OCI-LY1 (cell line): ENCODE results near the gene HPCAL1.

Experiments
- H2AFZ ChIP-seq: fragments of 200-600 bp; sonication (generic), shearing (Covaris generic); 2 replicates; pipeline ENCODE4 v1.6.0; 2014; ENCODE audit warnings: antibody characterized with exemption, mild to moderate bottlenecking, low read length
- H3F3A ChIP-seq: fragments of 200-600 bp; sonication (generic), shearing (Covaris generic); 2 replicates; pipeline ENCODE4 v1.6.0; 2014; ENCODE audit warnings: mild to moderate bottlenecking, antibody characterized with exemption, low read length, moderate library complexity; ENCODE audit not compliant: insufficient read depth
- H3K27ac ChIP-seq: fragments of 200-600 bp; sonication (generic); 2 replicates; pipeline ENCODE4 v1.5.1; 2014; ENCODE audit warnings: low read length, mixed run types, mild to moderate bottlenecking, low read depth; ENCODE audit not compliant: poor library complexity, severe bottlenecking
- H3K27me3 ChIP-seq: fragments of 200-600 bp; sonication (generic); 2 replicates; pipeline ENCODE4 v1.6.0; 2014; ENCODE audit warnings: antibody characterized with exemption, mild to moderate bottlenecking, low read length, moderate library complexity; ENCODE audit not compliant: insufficient read depth
- H3K36me3 ChIP-seq: fragments of 200-600 bp; sonication (generic); 2 replicates; pipeline ENCODE4 v1.6.1; 2014; ENCODE audit warnings: mild to moderate bottlenecking, antibody characterized with exemption, low read length, moderate library complexity, mixed read lengths; ENCODE audit not compliant: insufficient read depth
- H3K4me1 ChIP-seq: fragments of 200-600 bp; sonication (generic); 2 replicates; pipeline ENCODE4 v1.5.1; 2014; ENCODE audit warnings: mild to moderate bottlenecking, low read length, moderate library complexity; ENCODE audit not compliant: insufficient read depth, severe bottlenecking
- H3K4me2 ChIP-seq: fragments of 200-600 bp; sonication (generic), shearing (Covaris generic); 2 replicates; pipeline ENCODE4 v1.6.1; 2014; ENCODE audit warnings: low read length
- H3K4me3 ChIP-seq: fragments of 200-600 bp; sonication (generic); 2 replicates; pipeline ENCODE4 v1.5.1; 2014; ENCODE audit warnings: low read length, low read depth, mild to moderate bottlenecking, mixed read lengths; ENCODE audit not compliant: poor library complexity, severe bottlenecking
- H3K79me2 ChIP-seq: fragments of 200-600 bp; shearing (Covaris generic); 2 replicates; pipeline ENCODE4 v1.6.1; 2016; ENCODE audit warnings: mixed run types, low read length, mixed read lengths; ENCODE audit not compliant: insufficient read depth
- H3K9ac ChIP-seq: fragments of 200-600 bp; sonication (generic), shearing (Covaris generic); 2 replicates; pipeline ENCODE4 v1.6.1; 2014; ENCODE audit warnings: mild to moderate bottlenecking, low read length, mixed read lengths
- H3K9me2 ChIP-seq: fragments of 200-600 bp; sonication (generic), shearing (Covaris generic); 2 replicates; pipeline ENCODE4 v1.6.1; 2014; ENCODE audit warnings: low read depth, mild to moderate bottlenecking, low read length, mixed read lengths
- H3K9me3 ChIP-seq: fragments of 200-600 bp; shearing (Covaris generic); 2 replicates; pipeline ENCODE4 v1.6.1; 2014; ENCODE audit warnings: low read length, mixed read lengths
- H4K20me1 ChIP-seq: fragments of 200-600 bp; sonication (generic), shearing (Covaris generic); 2 replicates; pipeline ENCODE4 v1.6.0; 2016; ENCODE audit warnings: mild to moderate bottlenecking, low read length; ENCODE audit not compliant: insufficient read depth
- CTCF ChIP-seq: fragments of 200-600 bp; sonication (generic), shearing (Covaris generic); IDR thresholded peaks from 2 replicates; pipeline ENCODE4 v1.5.1; 2017; ENCODE audit warnings: mild to moderate bottlenecking, antibody characterized with exemption, low read length, moderate library complexity, mixed read lengths
- EZH2 ChIP-seq: fragments of 200-600 bp; sonication (generic), shearing (Covaris generic); IDR thresholded peaks from 2 replicates; pipeline ENCODE4 v1.8.0; 2017; ENCODE audit warnings: borderline replicate concordance, mixed run types, mild to moderate bottlenecking, antibody characterized with exemption, low read length, moderate library complexity, mixed read lengths

Gene HPCAL1

DNA sequence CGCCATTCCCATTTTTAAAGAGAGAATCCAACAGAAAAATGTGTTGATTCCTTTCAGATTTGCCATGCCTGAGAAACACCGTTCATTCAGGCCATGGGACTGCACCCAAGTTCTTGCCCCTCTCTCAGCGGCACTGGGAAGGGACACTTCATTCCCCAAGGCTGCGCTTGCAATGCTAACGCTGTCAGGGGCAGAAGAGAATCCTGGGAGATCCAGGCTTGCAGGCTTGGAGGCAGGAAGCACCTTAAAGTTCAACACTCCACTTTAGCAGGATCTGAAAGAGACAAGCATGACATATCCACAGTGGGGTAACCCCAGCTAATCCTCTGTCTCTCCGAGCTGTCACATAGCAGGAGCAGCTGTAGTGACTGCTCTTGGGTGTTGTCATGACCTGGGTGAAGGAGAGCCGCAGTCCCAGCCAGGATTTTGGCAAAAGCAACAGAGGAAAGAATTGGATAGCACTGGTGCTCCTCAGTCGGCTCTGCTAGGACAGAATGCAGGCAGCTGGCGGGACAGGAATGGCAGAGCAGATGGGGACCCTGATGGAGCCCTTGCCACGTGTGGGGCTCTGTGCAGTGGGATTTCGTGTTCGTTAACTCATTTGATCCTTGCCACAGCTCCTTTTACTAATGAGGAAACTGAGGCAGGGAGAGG is 167.4 kb downstream of the HPCAL1 start:
- no peak for TF ChIP-seq EZH2
- TF ChIP-seq CTCF = no peak
- peaks cover 4% of the 10 kb centered on the region for H3K4me1 ChIP-seq
- H3K27me3 ChIP-seq = no peaks in the 10 kb centered on the region
- no peak overlapping the region for H3K9ac ChIP-seq
- no peaks in the 10 kb centered on the region for H3K9me3 ChIP-seq
- H3F3A ChIP-seq = no peaks in the 10 kb centered on the region
- H3K4me2 ChIP-seq = no peak overlapping the region
- no peak overlapping the region for H3K27ac ChIP-seq
- H3K4me3 ChIP-seq = no peak overlapping the region
- no peaks in the 10 kb centered on the region for H3K79me2 ChIP-seq
- no peaks in the 10 kb centered on the region for H4K20me1 ChIP-seq
- no peaks in the 10 kb centered on the region for H3K36me3 ChIP-seq
- H3K9me2 ChIP-seq = no peaks in the 10 kb centered on the region
- no peak overlapping the region for H2AFZ ChIP-seq

GRCh38 chr2:10471046-10471571 is 168.4 kb downstream of the HPCAL1 start:
- Histone ChIP-seq H3K4me1 (peaks cover 4% of the 10 kb centered on the region), H2AFZ (no peak overlapping the region), H3K9me2 (no peaks in the 10 kb centered on the region), H3K27me3 (no peaks in the 10 kb centered on the region), H3K36me3 (no peaks in the 10 kb centered on the region), H3K9me3 (no peaks in the 10 kb centered on the region), H3F3A (no peaks in the 10 kb centered on the region), H3K79me2 (no peaks in the 10 kb centered on the region), H3K9ac (no peak overlapping the region), H4K20me1 (no peaks in the 10 kb centered on the region), H3K4me3 (no peak overlapping the region), H3K27ac (no peak overlapping the region), H3K4me2 (no peak overlapping the region)
- TF ChIP-seq CTCF (no peak), EZH2 (no peak)

DNA sequence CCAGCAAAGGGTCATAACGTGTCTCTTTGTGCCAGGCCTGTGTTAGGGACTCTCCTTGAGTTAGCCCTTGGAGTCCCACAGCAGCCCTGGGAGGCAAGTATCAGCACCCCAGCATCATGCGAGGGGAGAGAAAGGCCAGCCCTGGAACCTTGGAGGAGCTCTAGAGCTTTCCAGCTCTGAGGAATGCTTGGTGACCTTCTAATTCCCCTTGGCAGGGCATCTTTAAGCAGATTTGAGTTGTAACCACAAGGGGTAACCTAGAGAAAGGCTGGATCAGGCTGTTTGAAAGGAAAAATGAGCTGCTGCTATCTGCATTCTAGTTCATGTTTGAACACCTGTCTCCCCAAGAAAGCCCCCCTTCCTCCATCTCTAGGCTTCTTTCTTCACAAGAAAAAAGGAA is 169.3 kb downstream of the HPCAL1 start:
- Histone ChIP-seq H3F3A (no peaks in the 10 kb centered on the region), H3K4me3 (no peak overlapping the region), H3K4me1 (peaks cover 4% of the 10 kb centered on the region), H3K9me2 (no peaks in the 10 kb centered on the region), H2AFZ (no peak overlapping the region), H3K4me2 (no peak overlapping the region), H3K27ac (no peak overlapping the region), H3K36me3 (no peaks in the 10 kb centered on the region), H4K20me1 (no peaks in the 10 kb centered on the region), H3K79me2 (no peaks in the 10 kb centered on the region), H3K27me3 (no peaks in the 10 kb centered on the region), H3K9me3 (no peaks in the 10 kb centered on the region), H3K9ac (no peak overlapping the region)
- TF ChIP-seq EZH2 (no peak), CTCF (no peak)
